Astrocyte of the hippocampus (primary cell): ENCODE data around the gene FOXC2.

ENCODE experiments used
- DNase-seq: peaks from one replicate; pipeline ENCODE4 v3.0.0; 2011; ENCODE audit warnings: low read depth, low spot score

FOXC2 gene

DNA sequence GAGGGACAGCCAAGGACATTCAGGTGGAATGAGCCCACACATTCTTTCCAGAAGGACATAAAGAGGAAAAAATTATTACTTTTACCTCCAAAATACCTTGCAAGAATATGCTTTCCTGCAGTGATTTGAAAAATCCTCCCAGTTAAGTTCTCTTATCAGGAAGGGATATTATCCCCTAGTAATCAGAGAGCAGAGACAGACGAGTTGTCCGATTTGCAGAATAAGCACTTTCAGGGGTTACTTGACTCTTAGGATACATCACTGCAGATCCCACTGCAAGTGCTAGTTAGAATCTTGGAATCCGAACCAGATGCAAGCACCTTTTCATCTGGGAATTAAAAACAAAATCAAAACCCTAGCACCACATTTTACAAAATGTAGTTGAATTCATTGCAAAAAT, 45.3 kb downstream of the FOXC2 start:
- DNase-seq = no peak

DNA sequence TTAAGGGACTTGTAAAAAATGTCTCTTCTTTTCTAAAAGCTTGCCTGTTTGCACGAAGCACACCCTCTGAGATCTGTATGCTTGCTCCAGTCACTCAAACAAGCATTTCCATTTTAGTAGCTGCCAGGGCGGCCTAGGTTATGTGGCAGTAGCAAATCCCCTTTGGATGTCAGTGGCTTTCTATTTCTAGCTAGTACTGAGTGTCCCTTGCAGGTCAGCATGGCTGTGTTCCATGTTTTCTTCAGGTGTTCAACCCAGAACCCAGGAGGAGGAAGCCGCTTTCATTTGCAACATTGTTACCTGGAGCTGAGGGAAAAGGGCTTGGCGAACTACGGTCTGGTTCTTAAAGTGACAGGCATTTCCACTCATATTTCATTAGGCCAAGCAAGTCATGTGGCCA, 48.1 kb downstream of the FOXC2 start:
- DNase-seq = no peak

DNA sequence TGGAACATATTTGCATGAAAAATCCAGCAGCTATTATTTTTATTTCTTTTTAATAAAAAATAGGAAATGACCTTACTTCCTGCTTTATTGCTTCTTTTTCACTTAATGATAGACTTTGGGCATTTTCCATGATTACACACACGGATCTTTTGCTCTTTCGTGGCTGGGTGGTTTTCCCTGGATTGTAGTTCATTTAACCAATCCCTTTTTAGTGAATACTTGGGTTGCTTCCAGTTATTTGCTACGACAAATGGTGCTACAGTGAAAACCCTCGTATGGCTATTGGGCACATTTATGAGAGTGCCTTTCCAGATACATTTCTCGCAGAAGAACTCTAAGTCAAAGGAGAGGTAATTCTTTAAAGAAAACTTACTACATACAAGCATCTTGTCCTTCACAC, 50.3 kb downstream of the FOXC2 start:
- no peak for DNase-seq

DNA sequence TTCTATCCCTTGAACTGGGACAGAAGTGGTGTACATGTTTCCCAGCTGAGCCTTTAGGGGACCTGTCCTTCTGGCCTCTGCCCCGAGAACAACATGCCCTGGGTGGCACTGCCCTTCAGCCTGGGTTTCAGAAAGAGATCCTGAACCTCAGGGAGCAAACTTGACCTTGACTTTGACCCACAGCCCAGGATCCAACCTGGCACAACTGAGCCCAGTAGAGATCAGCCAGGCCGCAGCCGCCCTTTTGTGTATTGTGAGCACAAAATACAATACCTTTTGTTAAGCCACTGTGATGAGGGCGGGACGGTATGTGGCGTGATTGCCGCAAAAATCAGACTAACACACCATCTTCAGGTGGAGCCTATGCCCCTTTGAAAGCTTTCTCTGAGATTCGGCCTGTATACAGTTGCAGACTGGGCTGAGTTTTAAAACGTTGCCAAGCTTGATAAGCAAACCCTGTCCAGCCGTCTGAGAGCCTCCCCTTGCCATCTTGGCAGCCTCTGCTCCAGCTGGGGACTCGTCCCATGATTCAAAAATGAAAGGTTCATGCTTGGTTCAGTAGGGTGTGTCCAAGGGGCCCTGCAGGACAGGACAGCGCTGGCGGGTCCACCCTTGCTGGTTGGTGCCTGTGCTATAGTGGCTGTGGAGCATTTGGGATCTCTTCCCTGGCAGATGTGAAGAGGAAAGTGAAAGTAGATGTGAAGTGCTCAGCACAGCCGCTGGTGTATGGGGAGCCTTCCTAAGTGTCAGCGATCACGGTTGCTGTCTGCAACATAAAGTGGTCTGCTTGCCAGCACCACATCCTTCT, 52.0 kb downstream of the FOXC2 start:
- DNase-seq = no peak
